Thoracic aorta (tissue), 2 donors: ENCODE measurements around the gene CYP4F2. TPM values are rescaled to one million over a fixed set of nuclear protein-coding genes. Genes with fewer than 3 reads are reported as not detected.
"Not testable (repeated sequence)": the region's sequence is repeated elsewhere in the genome, so short reads cannot be mapped to it uniquely, and the experiment has no call there.

ENCODE experiments used
- ATAC-seq: fragments of 150-250 bp; one replicate; pipeline ENCODE4 v1.8.0; 2017; ENCODE audit warnings: low read depth; ENCODE audit not compliant: insufficient number of reproducible peaks, low FRiP score
- DNase-seq: peaks from one replicate; pipeline ENCODE4 v3.0.0-alpha.2; 2020; ENCODE audit warnings: low spot score
- H3K27ac ChIP-seq, 2 donors: fragments of 200-600 bp; sonication (generic); 1 replicate in 1 of 2; 2 replicates in 1 of 2; pipeline ENCODE4 v1.5.1; 2016; ENCODE audit warnings: mild to moderate bottlenecking in 2 of 2, moderate library complexity in 2 of 2
- H3K27me3 ChIP-seq: fragments of 200-600 bp; sonication (generic); replicated peaks from 2 replicates; pipeline ENCODE4 v1.6.0; 2016; ENCODE audit warnings: mild to moderate bottlenecking; ENCODE audit not compliant: insufficient read depth
- H3K36me3 ChIP-seq: fragments of 200-600 bp; sonication (generic); one replicate; pipeline ENCODE4 v1.5.1; 2016
- H3K4me1 ChIP-seq, 2 donors: fragments of 200-600 bp; sonication (generic); 1 replicate in 1 of 2; 2 replicates in 1 of 2; pipeline versions ENCODE4 v1.5.1 to v1.6.0; 2016; ENCODE audit warnings: low read depth in 2 of 2, mild to moderate bottlenecking in 1 of 2; ENCODE audit not compliant: control insufficient read depth in 1 of 2
- H3K4me3 ChIP-seq: fragments of 200-600 bp; sonication (generic); 2 replicates; pipeline ENCODE4 v1.5.1; 2016; ENCODE audit warnings: mild to moderate bottlenecking
- H3K9me3 ChIP-seq: fragments of 200-600 bp; sonication (generic); 2 replicates; pipeline ENCODE4 v1.5.1; 2016
- total RNA-seq, 2 donors: library from RNA; depleted of rRNA; stranded (reverse); fragments of >200 nt; gene quantifications; one replicate each; pipeline versions ENCODE4 v1.1.0 to v1.2.3, GENCODE V29; 2016
- TF ChIP-seq, protein P1 (sequence below): fragments of 200-600 bp; sonication (generic); IDR thresholded peaks from one replicate; pipeline ENCODE4 v1.5.1; 2019; ENCODE audit warnings: antibody characterized with exemption

CYP4F2 gene
- total RNA-seq, 2 donors from 2014 or later, result not detected

DNA sequence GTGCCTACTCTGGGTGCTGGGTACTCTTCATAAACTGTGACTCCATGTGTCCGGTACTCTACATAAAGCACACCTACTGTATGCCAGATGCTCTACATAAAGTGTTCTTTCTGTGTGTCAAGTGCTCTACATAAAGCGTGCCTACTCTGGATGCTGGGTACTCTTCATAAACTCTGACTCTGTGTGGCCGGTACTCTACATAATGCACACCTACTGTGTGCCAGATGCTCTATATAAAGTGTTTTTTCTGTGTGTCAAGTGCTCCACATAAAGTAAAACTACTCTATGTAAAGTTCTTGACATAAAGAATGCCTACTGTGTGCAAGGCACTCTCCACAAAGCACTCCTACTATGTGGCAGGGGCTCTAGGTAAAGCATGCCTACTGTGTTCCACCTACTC lies 38.3 kb upstream of the CYP4F2 start:
- H3K36me3 ChIP-seq, result no peaks in the 10 kb centered on the region
- TF ChIP-seq, protein P1, sequence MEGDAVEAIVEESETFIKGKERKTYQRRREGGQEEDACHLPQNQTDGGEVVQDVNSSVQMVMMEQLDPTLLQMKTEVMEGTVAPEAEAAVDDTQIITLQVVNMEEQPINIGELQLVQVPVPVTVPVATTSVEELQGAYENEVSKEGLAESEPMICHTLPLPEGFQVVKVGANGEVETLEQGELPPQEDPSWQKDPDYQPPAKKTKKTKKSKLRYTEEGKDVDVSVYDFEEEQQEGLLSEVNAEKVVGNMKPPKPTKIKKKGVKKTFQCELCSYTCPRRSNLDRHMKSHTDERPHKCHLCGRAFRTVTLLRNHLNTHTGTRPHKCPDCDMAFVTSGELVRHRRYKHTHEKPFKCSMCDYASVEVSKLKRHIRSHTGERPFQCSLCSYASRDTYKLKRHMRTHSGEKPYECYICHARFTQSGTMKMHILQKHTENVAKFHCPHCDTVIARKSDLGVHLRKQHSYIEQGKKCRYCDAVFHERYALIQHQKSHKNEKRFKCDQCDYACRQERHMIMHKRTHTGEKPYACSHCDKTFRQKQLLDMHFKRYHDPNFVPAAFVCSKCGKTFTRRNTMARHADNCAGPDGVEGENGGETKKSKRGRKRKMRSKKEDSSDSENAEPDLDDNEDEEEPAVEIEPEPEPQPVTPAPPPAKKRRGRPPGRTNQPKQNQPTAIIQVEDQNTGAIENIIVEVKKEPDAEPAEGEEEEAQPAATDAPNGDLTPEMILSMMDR, result no peak
- ATAC-seq (no peak), DNase-seq (no peak)
- H3K27ac ChIP-seq, result no peak overlapping the region
- no peaks in the 10 kb centered on the region for H3K27me3 ChIP-seq
- peaks cover 0 to 22% of the 10 kb centered on the region in 2 donors for H3K4me1 ChIP-seq
- no peaks in the 10 kb centered on the region for H3K9me3 ChIP-seq
- H3K4me3 ChIP-seq, result no peak overlapping the region

DNA sequence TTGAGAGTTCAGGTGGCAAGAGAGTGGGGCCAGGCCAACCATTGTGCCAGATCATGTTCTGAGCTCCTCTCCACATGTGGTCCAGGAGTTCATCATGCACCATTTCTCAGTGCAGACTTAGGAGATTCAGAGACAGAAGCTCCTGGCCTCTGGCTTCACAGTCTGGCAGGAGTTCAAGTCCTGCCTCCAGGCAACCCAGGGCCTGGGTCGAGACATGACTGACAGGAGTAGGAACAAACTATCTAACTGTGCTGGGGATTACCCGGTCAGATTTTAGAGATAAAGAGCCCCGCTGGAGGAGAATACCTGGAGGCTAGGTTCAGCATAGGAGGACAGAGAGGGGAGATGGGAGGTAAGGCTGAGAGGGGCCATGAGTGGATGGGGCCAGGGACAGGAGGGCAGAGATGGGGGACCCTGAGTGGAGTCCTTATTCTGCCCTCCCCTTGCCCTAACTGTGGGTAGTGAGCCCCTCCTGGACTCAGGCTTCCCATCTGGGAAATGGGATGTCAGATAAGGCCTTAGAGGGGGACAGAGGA lies 37.4 kb upstream of the CYP4F2 start:
- no peaks in the 10 kb centered on the region for H3K9me3 ChIP-seq
- peaks cover 0 to 30% of the 10 kb centered on the region in 2 donors for H3K4me1 ChIP-seq
- TF ChIP-seq, protein P1, result no peak
- DNase-seq (no peak), ATAC-seq (no peak)
- H3K27ac ChIP-seq, result peak overlapping the region; percentile 79 to 81
- no peaks in the 10 kb centered on the region for H3K36me3 ChIP-seq
- no peak overlapping the region for H3K4me3 ChIP-seq
- H3K27me3 ChIP-seq, result no peaks in the 10 kb centered on the region

DNA sequence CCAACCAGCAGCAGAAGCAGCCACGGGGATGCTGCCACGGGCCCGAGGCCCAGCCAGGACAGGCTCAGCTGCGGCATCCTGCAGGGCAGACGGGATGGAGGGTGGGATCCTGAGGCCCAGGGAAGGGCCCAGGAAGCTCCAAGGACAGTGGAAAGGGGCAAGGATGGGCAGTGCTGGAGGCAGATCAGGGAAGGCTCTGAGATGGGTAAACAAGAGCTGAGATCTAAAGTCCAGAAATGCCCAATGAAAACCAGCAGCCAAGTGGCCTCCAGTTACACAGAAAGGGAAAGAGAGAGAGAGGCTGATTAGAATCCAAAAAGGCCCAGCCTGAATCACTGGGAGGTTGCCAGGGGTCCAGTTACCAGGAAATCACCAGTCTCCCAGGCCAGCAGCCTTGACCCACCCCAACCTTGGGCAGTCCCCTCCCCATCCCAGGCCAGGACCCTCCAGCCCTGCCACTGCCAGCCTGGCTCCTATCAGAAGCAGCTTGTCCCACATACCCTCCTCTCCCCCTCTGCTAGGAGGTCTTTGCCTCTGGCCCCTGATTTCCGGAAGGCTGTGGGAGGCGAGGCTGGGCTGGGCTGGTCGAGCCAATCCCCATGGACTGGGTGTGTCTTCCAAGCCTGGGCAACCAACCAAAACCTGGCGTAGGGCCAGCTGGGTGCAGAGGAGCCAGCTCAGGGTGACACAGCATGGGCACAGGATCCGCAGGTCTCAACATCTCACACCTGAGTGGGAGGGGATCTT lies 36.6 kb upstream of the CYP4F2 start, which contains the start of gene CYP4F11:
TSS of gene CYP4F11 (minus strand) at position 198 of the 747 bp plus-strand sequence. CDS start at position 77, 121 bp downstream.
- H3K4me1 ChIP-seq, result peaks cover 0 to 30% of the 10 kb centered on the region in 2 donors
- DNase-seq, result peak; percentile 42
- peak within 1 kb of the TSS; percentile 49 for H3K4me3 ChIP-seq
- peak within 1 kb of the TSS; percentile 79 to 81 for H3K27ac ChIP-seq
- no peaks in the 10 kb centered on the region for H3K27me3 ChIP-seq
- no peaks in the 10 kb centered on the region for H3K9me3 ChIP-seq
- no peaks in the 10 kb centered on the region for H3K36me3 ChIP-seq
- ATAC-seq, result peak; percentile 59
- TF ChIP-seq, protein P1, result no peak

DNA sequence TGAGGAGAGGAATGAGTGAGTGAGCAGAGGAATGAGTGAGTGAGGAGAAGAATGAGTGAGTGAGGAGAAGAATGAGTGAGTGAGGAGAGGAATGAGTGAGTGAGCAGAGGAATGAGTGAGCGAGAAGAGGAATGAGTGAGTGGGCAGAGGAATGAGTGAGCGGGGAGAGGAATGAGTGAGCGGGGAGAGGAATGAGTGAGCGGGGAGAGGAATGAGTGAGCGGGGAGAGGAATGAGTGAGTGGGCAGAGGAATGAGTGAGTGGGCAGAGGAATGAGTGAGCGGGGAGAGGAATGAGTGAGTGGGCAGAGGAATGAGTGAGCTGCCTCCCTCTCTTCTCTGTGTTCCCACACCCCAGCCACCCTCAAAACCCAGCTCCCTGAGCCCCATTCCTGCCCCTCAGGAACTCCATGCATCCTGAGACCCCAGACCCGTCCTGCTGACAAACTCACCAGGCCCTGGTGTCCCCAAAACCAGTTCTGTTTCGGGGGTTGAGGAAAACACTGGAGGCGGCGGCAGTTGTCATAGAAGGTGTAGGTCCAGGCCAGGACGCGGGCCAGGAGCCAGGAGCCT lies 36.0 kb upstream of the CYP4F2 start:
- peaks cover 0 to 30% of the 10 kb centered on the region in 2 donors for H3K4me1 ChIP-seq
- H3K4me3 ChIP-seq, result peak overlapping the region; percentile 49
- H3K27me3 ChIP-seq, DNase-seq, H3K9me3 ChIP-seq, ATAC-seq, H3K36me3 ChIP-seq: not testable (repeated sequence)
- H3K27ac ChIP-seq, result peak overlapping the region; percentile 79 to 81

DNA sequence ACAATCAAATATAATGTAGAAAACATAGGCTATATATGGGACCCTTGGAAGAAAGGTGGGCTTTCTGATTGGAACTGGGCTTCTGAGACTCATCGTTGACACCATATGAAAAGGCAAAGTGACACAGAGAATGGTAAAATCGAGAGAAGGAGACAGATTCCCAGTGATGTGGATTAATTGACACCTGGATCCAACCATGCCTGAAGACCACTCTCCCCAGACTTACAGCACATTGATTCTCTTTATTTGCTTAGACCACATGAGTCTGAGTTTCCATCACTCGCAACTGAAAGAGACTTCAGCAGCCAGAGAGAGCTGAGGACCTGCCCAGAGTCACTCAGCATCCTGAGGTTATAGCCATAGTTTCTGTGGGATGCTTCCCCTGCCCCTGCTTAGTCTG lies 30.4 kb upstream of the CYP4F2 start:
- Histone ChIP-seq H3K27me3 (no peaks in the 10 kb centered on the region), H3K36me3 (no peaks in the 10 kb centered on the region), H3K4me1 (peaks cover 0 to 11% of the 10 kb centered on the region in 2 donors), H3K4me3 (no peak overlapping the region), H3K27ac (no peak overlapping the region), H3K9me3 (no peaks in the 10 kb centered on the region)
- ATAC-seq (no peak), DNase-seq (no peak)
- TF ChIP-seq, protein P1, result no peak
